Thoracic aorta (tissue), 2 donors: Measurements from ENCODE around the gene LARP6. TPM values are rescaled to one million over a fixed set of nuclear protein-coding genes. Genes with fewer than 3 reads are reported as not detected.

Experiments used
- ATAC-seq: fragments of 150-250 bp; one replicate; pipeline ENCODE4 v1.8.0; 2017; ENCODE audit warnings: low read depth; ENCODE audit not compliant: insufficient number of reproducible peaks, low FRiP score
- DNase-seq: peaks from one replicate; pipeline ENCODE4 v3.0.0-alpha.2; 2020; ENCODE audit warnings: low spot score
- H3K27ac ChIP-seq, 2 donors: fragments of 200-600 bp; sonication (generic); 1 replicate in 1 of 2; 2 replicates in 1 of 2; pipeline ENCODE4 v1.5.1; 2016; ENCODE audit warnings: mild to moderate bottlenecking in 2 of 2, moderate library complexity in 2 of 2
- H3K27me3 ChIP-seq: fragments of 200-600 bp; sonication (generic); replicated peaks from 2 replicates; pipeline ENCODE4 v1.6.0; 2016; ENCODE audit warnings: mild to moderate bottlenecking; ENCODE audit not compliant: insufficient read depth
- H3K36me3 ChIP-seq: fragments of 200-600 bp; sonication (generic); one replicate; pipeline ENCODE4 v1.5.1; 2016
- H3K4me1 ChIP-seq, 2 donors: fragments of 200-600 bp; sonication (generic); 1 replicate in 1 of 2; 2 replicates in 1 of 2; pipeline versions ENCODE4 v1.5.1 to v1.6.0; 2016; ENCODE audit warnings: low read depth in 2 of 2, mild to moderate bottlenecking in 1 of 2; ENCODE audit not compliant: control insufficient read depth in 1 of 2
- H3K4me3 ChIP-seq: fragments of 200-600 bp; sonication (generic); 2 replicates; pipeline ENCODE4 v1.5.1; 2016; ENCODE audit warnings: mild to moderate bottlenecking
- H3K9me3 ChIP-seq: fragments of 200-600 bp; sonication (generic); 2 replicates; pipeline ENCODE4 v1.5.1; 2016
- total RNA-seq, 2 donors: library from RNA; depleted of rRNA; stranded (reverse); fragments of >200 nt; gene quantifications; one replicate each; pipeline versions ENCODE4 v1.1.0 to v1.2.3, GENCODE V29; 2016
- TF ChIP-seq, protein P1 (sequence below): fragments of 200-600 bp; sonication (generic); IDR thresholded peaks from one replicate; pipeline ENCODE4 v1.5.1; 2019; ENCODE audit warnings: antibody characterized with exemption

LARP6 gene
- total RNA-seq, 2 donors from 2014 or later: 43.3 to 92.6 TPM

DNA sequence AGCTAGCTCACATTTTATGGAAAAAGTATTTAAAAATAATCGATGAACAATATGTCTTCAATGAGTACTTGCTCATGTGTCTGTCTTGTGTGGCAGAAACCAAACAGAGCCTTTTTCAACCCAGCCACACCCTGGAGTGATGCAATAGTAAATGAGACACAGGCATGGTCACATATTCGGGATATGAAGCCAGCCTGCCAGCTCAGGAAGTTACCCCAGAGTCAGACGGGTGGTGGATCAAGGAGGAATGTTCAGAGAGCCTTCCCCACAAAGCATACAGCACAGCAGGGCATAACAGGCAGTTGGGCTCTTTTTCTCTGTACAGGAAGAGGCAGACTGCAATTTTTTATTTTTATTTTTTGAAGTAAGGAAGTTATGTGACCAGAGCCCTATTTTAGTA is 27.3 kb downstream of the LARP6 start:
- no peaks in the 10 kb centered on the region for H3K9me3 ChIP-seq
- H3K4me1 ChIP-seq: peaks cover 10 to 13% of the 10 kb centered on the region in 2 donors
- ATAC-seq (peak; percentile 72), DNase-seq (peak; percentile 58)
- TF ChIP-seq, protein P1, sequence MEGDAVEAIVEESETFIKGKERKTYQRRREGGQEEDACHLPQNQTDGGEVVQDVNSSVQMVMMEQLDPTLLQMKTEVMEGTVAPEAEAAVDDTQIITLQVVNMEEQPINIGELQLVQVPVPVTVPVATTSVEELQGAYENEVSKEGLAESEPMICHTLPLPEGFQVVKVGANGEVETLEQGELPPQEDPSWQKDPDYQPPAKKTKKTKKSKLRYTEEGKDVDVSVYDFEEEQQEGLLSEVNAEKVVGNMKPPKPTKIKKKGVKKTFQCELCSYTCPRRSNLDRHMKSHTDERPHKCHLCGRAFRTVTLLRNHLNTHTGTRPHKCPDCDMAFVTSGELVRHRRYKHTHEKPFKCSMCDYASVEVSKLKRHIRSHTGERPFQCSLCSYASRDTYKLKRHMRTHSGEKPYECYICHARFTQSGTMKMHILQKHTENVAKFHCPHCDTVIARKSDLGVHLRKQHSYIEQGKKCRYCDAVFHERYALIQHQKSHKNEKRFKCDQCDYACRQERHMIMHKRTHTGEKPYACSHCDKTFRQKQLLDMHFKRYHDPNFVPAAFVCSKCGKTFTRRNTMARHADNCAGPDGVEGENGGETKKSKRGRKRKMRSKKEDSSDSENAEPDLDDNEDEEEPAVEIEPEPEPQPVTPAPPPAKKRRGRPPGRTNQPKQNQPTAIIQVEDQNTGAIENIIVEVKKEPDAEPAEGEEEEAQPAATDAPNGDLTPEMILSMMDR: no peak
- no peak overlapping the region for H3K4me3 ChIP-seq
- peaks cover 2% of the 10 kb centered on the region for H3K36me3 ChIP-seq
- H3K27me3 ChIP-seq: no peaks in the 10 kb centered on the region
- H3K27ac ChIP-seq: peak overlapping the region in 1 of 2 donors; percentile 71

DNA sequence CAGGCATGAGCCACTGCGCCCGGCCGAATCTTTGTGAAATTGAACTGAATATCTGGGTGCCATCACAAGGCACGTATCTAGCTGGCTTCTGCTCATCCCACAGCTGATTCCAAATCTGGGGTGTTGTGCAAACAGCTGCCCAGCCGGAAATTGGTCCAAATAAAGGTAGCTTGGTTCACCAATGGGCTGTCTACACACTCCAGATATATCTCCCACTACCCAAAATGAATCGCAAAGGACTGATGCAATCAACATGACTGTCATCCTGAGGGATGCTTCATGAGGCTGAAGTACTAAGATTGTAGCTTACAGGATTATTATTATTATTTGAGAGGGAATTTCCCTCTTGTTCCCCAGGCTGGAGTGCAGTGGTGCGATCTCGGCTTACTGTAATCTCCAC is 28.1 kb downstream of the LARP6 start:
- no peaks in the 10 kb centered on the region for H3K36me3 ChIP-seq
- H3K27me3 ChIP-seq: no peaks in the 10 kb centered on the region
- no peaks in the 10 kb centered on the region for H3K9me3 ChIP-seq
- ATAC-seq (no peak), DNase-seq (no peak)
- H3K27ac ChIP-seq: no peak overlapping the region
- H3K4me3 ChIP-seq: no peak overlapping the region
- H3K4me1 ChIP-seq: peaks cover 10 to 13% of the 10 kb centered on the region in 2 donors
- TF ChIP-seq, protein P1: no peak

DNA sequence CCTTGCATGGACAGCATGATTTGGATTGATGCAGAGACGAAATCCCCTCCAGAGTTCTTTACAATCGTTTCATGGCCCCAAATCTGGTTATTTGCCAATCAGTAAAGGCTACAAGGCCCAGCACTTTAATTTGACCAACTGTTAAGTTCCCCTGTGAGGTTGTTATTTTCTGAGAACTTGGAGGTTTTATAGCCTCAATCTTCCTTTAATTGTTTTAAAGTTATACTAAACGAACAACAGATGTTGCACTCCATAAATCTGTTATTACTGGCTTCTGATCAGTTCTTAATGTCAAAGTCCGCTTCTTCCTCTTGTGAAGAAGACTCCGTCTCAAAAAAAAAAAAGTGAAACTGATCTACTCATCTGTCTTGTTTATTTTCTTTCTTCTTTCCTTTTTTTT is 30.8 kb downstream of the LARP6 start:
- Histone ChIP-seq H3K27me3 (no peaks in the 10 kb centered on the region), H3K9me3 (no peaks in the 10 kb centered on the region), H3K4me3 (no peak overlapping the region), H3K4me1 (peaks cover 10 to 13% of the 10 kb centered on the region in 2 donors), H3K27ac (no peak overlapping the region), H3K36me3 (no peaks in the 10 kb centered on the region)
- DNase-seq (no peak), ATAC-seq (no peak)
- TF ChIP-seq, protein P1: no peak

DNA sequence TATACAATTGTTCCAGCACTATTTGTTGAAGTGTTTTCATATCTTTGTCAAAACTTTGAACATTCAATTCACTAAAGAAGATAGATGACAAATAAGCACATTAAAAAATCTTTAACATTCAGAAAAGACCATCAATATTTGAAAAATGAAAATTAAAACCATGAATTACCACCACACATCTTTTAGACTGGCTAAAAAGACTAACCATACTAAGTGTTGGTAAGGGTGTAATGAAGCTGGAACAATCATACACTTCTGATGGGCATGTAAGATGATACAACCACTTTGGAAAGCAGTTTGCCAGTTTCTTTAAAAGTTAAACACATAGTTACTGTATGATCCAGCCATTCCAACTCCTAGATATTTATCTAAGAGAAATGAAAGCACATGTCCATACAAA is 33.7 kb downstream of the LARP6 start:
- TF ChIP-seq, protein P1: no peak
- H3K4me1 ChIP-seq: no peaks in the 10 kb centered on the region
- H3K9me3 ChIP-seq: no peaks in the 10 kb centered on the region
- no peak overlapping the region for H3K27ac ChIP-seq
- no peak overlapping the region for H3K4me3 ChIP-seq
- no peaks in the 10 kb centered on the region for H3K36me3 ChIP-seq
- no peak for DNase-seq
- H3K27me3 ChIP-seq: no peaks in the 10 kb centered on the region
- no peak for ATAC-seq

DNA sequence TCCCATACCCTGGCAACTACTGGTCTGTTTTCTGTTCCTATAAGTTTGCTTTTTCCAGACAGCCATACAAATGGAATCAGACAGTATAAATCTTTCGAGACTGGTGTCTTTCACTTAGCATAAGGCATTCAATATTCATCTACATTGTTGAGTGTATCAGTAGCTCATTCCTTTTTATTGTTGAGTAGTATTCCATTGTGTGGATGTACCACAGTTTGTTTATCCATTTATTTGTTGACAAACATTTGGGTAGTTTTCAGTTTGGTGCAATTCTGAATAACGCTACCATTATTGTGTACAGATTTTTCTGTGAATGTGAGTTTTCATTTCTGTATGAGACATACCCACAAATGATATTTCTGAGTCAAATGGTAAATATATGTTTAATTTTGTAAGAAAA is 35.4 kb downstream of the LARP6 start:
- Histone ChIP-seq H3K4me3 (no peak overlapping the region), H3K27ac (no peak overlapping the region), H3K4me1 (no peaks in the 10 kb centered on the region), H3K36me3 (no peaks in the 10 kb centered on the region), H3K27me3 (no peaks in the 10 kb centered on the region), H3K9me3 (no peaks in the 10 kb centered on the region)
- ATAC-seq (no peak), DNase-seq (no peak)
- TF ChIP-seq, protein P1: no peak
